GM06990 (cell line): Measurements from ENCODE around the gene BUB1B.
"Not testable (repeated sequence)": the region's sequence is repeated elsewhere in the genome, so short reads cannot be mapped to it uniquely, and the experiment has no call there.

Source experiments
- DNase-seq: peaks from one replicate; pipeline ENCODE4 v3.0.0-alpha.2; 2011; ENCODE audit not compliant: insufficient read length; ENCODE audit errors: extremely low read depth
- H3K27me3 ChIP-seq: replicated peaks from 2 replicates; pipeline ENCODE4 v1.6.0; 2011; ENCODE audit warnings: low read length; ENCODE audit not compliant: control insufficient read depth, insufficient read depth
- H3K36me3 ChIP-seq: 2 replicates; pipeline ENCODE4 v1.5.1; 2011; ENCODE audit warnings: low read length; ENCODE audit not compliant: control insufficient read depth, insufficient read depth
- H3K4me3 ChIP-seq: replicated peaks from 2 replicates; pipeline ENCODE4 v1.5.1; 2011; ENCODE audit warnings: low read depth, mild to moderate bottlenecking, control low read depth, low read length
- CTCF ChIP-seq: IDR thresholded peaks from 2 replicates; pipeline ENCODE4 v1.5.1; 2011; ENCODE audit warnings: low read length, control low read depth, mild to moderate bottlenecking, inconsistent platforms; ENCODE audit not compliant: insufficient read depth, poor library complexity, severe bottlenecking

BUB1B gene

DNA sequence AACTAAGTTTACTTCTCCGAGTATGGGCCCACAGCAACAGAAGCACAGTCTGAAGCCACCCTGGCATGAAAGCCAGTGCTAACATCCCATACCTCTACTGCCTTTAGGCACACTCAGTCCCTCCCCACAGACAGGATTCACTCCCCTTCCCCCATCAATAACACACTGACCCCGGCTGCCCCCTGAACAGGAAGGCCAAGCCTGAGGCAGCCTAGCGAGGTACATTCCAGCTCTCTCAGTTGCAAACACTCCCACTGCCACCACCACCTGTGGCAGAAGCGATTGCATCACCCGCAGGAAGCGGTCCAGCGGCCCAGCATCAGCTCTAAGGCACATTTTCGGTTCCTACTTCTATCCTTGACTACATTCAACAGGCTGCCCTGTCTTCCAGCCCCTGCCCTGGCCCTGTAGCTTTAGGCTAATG, 45.2 kb upstream of the BUB1B start:
- DNase-seq, result peak; percentile 85
- no peaks in the 10 kb centered on the region for H3K27me3 ChIP-seq
- H3K36me3 ChIP-seq, result no peaks in the 10 kb centered on the region
- H3K4me3 ChIP-seq, result no peak overlapping the region
- TF ChIP-seq CTCF, result no peak

- H3K27me3 ChIP-seq, result no peaks in the 10 kb centered on the region
- TF ChIP-seq CTCF, result no peak
- no peaks in the 10 kb centered on the region for H3K36me3 ChIP-seq
- H3K4me3 ChIP-seq, result no peak overlapping the region
- DNase-seq, result no peak
Measured at GRCh38 chr15:40118473-40118872, 42.4 kb upstream of the BUB1B start.

- DNase-seq, result no peak
- H3K27me3 ChIP-seq, result no peaks in the 10 kb centered on the region
- no peak for TF ChIP-seq CTCF
Measured at GRCh38 chr15:40121911-40122638, 38.8 kb upstream of the BUB1B start.

DNA sequence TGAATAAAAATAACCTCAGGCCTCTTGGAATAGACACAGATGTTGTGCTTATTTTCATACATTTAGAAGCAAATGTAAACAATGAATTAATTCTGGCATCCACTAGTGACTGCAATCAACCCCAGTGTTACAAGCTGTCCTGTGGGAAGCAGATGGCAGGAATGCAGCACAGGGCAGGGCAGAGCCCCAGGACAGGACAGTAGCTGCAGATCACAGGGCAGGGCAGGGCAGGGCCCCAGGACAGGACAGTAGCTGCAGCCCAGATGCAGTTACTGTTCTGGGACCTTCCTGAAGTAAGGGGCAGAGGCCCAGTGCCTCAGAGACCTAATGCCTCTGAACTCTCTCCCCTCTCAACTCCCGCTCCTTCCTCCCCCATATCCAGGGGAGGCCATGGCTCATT, 37.9 kb upstream of the BUB1B start:
- not testable (repeated sequence) for DNase-seq, H3K27me3 ChIP-seq, H3K36me3 ChIP-seq, H3K4me3 ChIP-seq

More at GRCh38 chr15:40121911-40122638, 38.8 kb upstream of the BUB1B start:
- no peaks in the 10 kb centered on the region for H3K36me3 ChIP-seq
- no peak overlapping the region for H3K4me3 ChIP-seq

DNA sequence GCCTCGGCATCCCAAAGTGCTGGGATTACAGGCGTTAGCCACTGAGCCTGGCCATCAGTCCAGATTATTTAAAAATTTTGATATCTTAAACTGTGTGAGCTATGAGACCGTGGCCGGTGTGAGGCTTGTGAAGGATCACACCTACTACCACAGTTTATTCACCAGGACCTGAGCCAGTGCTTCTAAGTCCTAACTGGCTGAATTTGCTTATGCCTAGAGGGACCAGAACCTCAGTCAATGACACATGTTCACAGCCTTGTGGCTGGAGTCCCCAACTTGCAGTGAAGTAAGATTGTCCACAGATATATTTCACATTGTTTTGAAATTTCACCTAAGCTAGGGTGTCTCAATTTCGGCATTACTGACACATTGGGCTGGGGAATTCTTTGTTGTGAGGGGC, 37.0 kb upstream of the BUB1B start:
- not testable (repeated sequence) for H3K36me3 ChIP-seq, H3K27me3 ChIP-seq, H3K4me3 ChIP-seq, DNase-seq

GRCh38 chr15:40124333-40124732, 36.5 kb upstream of the BUB1B start:
- not testable (repeated sequence) for H3K36me3 ChIP-seq, H3K4me3 ChIP-seq, H3K27me3 ChIP-seq, DNase-seq

- not testable (repeated sequence) for DNase-seq, H3K27me3 ChIP-seq, H3K4me3 ChIP-seq, H3K36me3 ChIP-seq
Measured at GRCh38 chr15:40124807-40125285, 36.0 kb upstream of the BUB1B start.

GRCh38 chr15:40125950-40126349, 34.9 kb upstream of the BUB1B start:
- Histone ChIP-seq H3K4me3 (no peak overlapping the region), H3K27me3 (no peaks in the 10 kb centered on the region), H3K36me3 (no peaks in the 10 kb centered on the region)
- DNase-seq, result no peak
- TF ChIP-seq CTCF, result no peak
